Stomach (tissue), 9 donors: Measurements from ENCODE around the gene PRDX1. TPM values are rescaled to one million over a fixed set of nuclear protein-coding genes. Genes with fewer than 3 reads are reported as not detected.
"Not testable (repeated sequence)": the region's sequence is repeated elsewhere in the genome, so short reads cannot be mapped to it uniquely, and the experiment has no call there.

Source experiments
- DNase-seq, 2 donors: peaks; one replicate each; pipeline versions ENCODE4 v3.0.0 to v3.0.0-alpha.2; 2013 to 2019
- H3K27ac ChIP-seq, 5 donors: fragments of 200-600 bp in 4 of 5; sonication (generic) in 4 of 5; one replicate each; pipeline ENCODE4 v1.5.1; 2013 to 2019; ENCODE audit warnings: mild to moderate bottlenecking in 1 of 5, moderate library complexity in 1 of 5
- H3K27me3 ChIP-seq, 3 donors: fragments of 200-600 bp; sonication (generic); one replicate each; pipeline ENCODE4 v1.5.1; 2017 to 2019; ENCODE audit warnings: mixed run types in 1 of 3
- H3K36me3 ChIP-seq, 4 donors: fragments of 200-600 bp; sonication (generic); 1 replicate in 3 of 4; 2 replicates in 1 of 4; pipeline ENCODE4 v1.5.1; 2016 to 2019
- H3K4me1 ChIP-seq, 4 donors: fragments of 200-600 bp; sonication (generic); one replicate each; pipeline ENCODE4 v1.5.1; 2016 to 2019
- H3K4me3 ChIP-seq, 4 donors: fragments of 200-600 bp; sonication (generic) in 3 of 4; one replicate each; pipeline ENCODE4 v1.5.1; 2016 to 2019; ENCODE audit warnings: mild to moderate bottlenecking in 1 of 4
- H3K9me3 ChIP-seq, 4 donors: fragments of 200-600 bp; sonication (generic); one replicate each; pipeline ENCODE4 v1.5.1; 2016 to 2019
- CTCF ChIP-seq, 7 experiments: fragments of 450-650 bp in 4 of 7; fragments of 200-600 bp in 3 of 7; sonication (generic) in 3 of 7; IDR thresholded peaks; one replicate each; pipeline ENCODE4 v1.5.1; 2016 to 2019; ENCODE audit warnings: antibody characterized with exemption in 7 of 7, control low read depth in 2 of 7, mild to moderate bottlenecking in 1 of 7
- EP300 ChIP-seq: sonication (generic); formaldehyde crosslinking; IDR thresholded peaks from one replicate; pipeline ENCODE4 v1.6.1; 2017; ENCODE audit warnings: antibody characterized with exemption
- POLR2A ChIP-seq, 4 donors: fragments of 450-650 bp; IDR thresholded peaks; one replicate each; pipeline ENCODE4 v1.6.1; 2016; ENCODE audit warnings: antibody characterized with exemption in 4 of 4, control low read depth in 2 of 4, mild to moderate bottlenecking in 1 of 4, moderate library complexity in 1 of 4
- POLR2AphosphoS5 ChIP-seq, 3 donors: sonication (generic); formaldehyde crosslinking; IDR thresholded peaks; one replicate each; pipeline ENCODE4 v1.6.1; 2016; ENCODE audit warnings: antibody characterized with exemption in 3 of 3
- WGBS, 5 donors: extraction: QIAGEN DNeasy Blood & Tissue Kit in 3 of 5; methylation state at CpG; one replicate each; pipeline versions ENCODE4 v1.1.5 to v1.1.7; 2013 to 2018; 5-methylcytosine and 5-hydroxymethylcytosine counted together
- intact Hi-C: fragments of 100-400 bp; cut with DNase I; formaldehyde crosslinking; loops from one replicate; pipeline ENCODE4 v1.15.1; 2023; ENCODE audit warnings: low total_unique reads
- polyA plus RNA-seq, 3 donors: library from polyadenylated mRNA; stranded (reverse); fragments of 200-250 nt; gene quantifications; one replicate each; pipeline ENCODE4 v1.2.3, GENCODE V29; 2013
- total RNA-seq, 5 donors: library from RNA; depleted of rRNA; stranded (reverse); fragments of >200 nt; gene quantifications; one replicate each; pipeline versions ENCODE4 v1.1.0 to v1.2.3, GENCODE V29; 2014 to 2016
- donor health status: healthy with polysubstance abuse.
- donor health status: Bipolar disorder and iron deficiency.
- donor health status: healthy.

Gene PRDX1
- total and polyA plus RNA-seq, 8 donors = 77.6 to 892 (median 323) TPM

- no peak for DNase-seq
- Histone ChIP-seq H3K27me3 (no peaks in the 10 kb centered on the region), H3K4me3 (peak overlapping the region in 1 of 4 donors; percentile 6), H3K9me3 (no peaks in the 10 kb centered on the region), H3K27ac (peak overlapping the region in 1 of 5 donors; percentile 19), H3K4me1 (peaks cover 10 to 55% (median 30%) of the 10 kb centered on the region in 4 donors), H3K36me3 (peaks cover 56 to 77% (median 72%) of the 10 kb centered on the region in 4 donors)
- WGBS, 5 donors = 41 to 56% (median 50%) methylated on average over 3 of the region's 3 CpGs
- intact Hi-C loops = loop anchor here (5.0 kb wide), 1 partner anchor 51 kb away; no protein-coding TSS in a partner anchor
- no peak for TF ChIP-seq POLR2A (IDR thresholded peaks at IDR 0.05)
- no peak for TF ChIP-seq CTCF (IDR thresholded peaks at IDR 0.05)
- TF ChIP-seq EP300 = no peak
- TF ChIP-seq POLR2AphosphoS5 (IDR thresholded peaks at IDR 0.05) = no peak
These were observed 5.6 kb downstream of the PRDX1 start for GRCh38 chr1:45516036-45516435.

- WGBS, 5 donors = 56 to 68% (median 60%) methylated on average over 9 of the region's 9 CpGs
- intact Hi-C loops, H3K4me3 ChIP-seq, H3K27me3 ChIP-seq, H3K9me3 ChIP-seq, DNase-seq: not testable (repeated sequence)
- Histone ChIP-seq H3K27ac (peak overlapping the region in 1 of 5 donors; percentile 19), H3K36me3 (peaks cover 73 to 99% (median 95%) of the 10 kb centered on the region in 4 donors), H3K4me1 (peaks cover 7 to 55% (median 25%) of the 10 kb centered on the region in 4 donors)
These were observed 8.0 kb downstream of the PRDX1 start for GRCh38 chr1:45513532-45514260.

GRCh38 chr1:45512641-45513054 is 9.0 kb downstream of the PRDX1 start:
- Histone ChIP-seq H3K27me3 (no peaks in the 10 kb centered on the region), H3K36me3 (peaks cover 69 to 100% (median 97%) of the 10 kb centered on the region in 4 donors), H3K9me3 (no peaks in the 10 kb centered on the region), H3K4me1 (peaks cover 7 to 53% (median 28%) of the 10 kb centered on the region in 4 donors), H3K27ac (peak overlapping the region in 1 of 5 donors; percentile 5), H3K4me3 (no peak overlapping the region)
- 79 to 97% (median 94%) methylated on average over 1 of the region's 1 CpG for WGBS, 5 donors
- peak; percentile 73 to 83 for DNase-seq
- intact Hi-C loops = no loop called here
- TF ChIP-seq CTCF (IDR thresholded peaks at IDR 0.05) = peak in 5 of 7 experiments; percentile 45 to 76 (median 57)
- TF ChIP-seq POLR2AphosphoS5 (IDR thresholded peaks at IDR 0.05) = peak in 1 of 3 donors; percentile 71
- TF ChIP-seq POLR2A (IDR thresholded peaks at IDR 0.05) = no peak

- no peak overlapping the region for H3K4me3 ChIP-seq
- H3K27me3 ChIP-seq = no peaks in the 10 kb centered on the region
- intact Hi-C loops = no loop called here
- peaks cover 55 to 95% (median 83%) of the 10 kb centered on the region in 4 donors for H3K36me3 ChIP-seq
- WGBS, 5 donors = 68 to 87% (median 85%) methylated on average over 4 of the region's 4 CpGs
- no peak for DNase-seq
- no peak for TF ChIP-seq EP300
- TF ChIP-seq POLR2A (IDR thresholded peaks at IDR 0.05) = no peak
- TF ChIP-seq POLR2AphosphoS5 (IDR thresholded peaks at IDR 0.05) = no peak
- no peak for TF ChIP-seq CTCF (IDR thresholded peaks at IDR 0.05)
- peak overlapping the region in 1 of 5 donors; percentile 1 for H3K27ac ChIP-seq
- peaks cover 0 to 38% (median 16%) of the 10 kb centered on the region in 4 donors for H3K4me1 ChIP-seq
- H3K9me3 ChIP-seq = no peaks in the 10 kb centered on the region
These were observed 10.6 kb downstream of the PRDX1 start for GRCh38 chr1:45510972-45511527.
